Stimulated activated CD4-positive, alpha-beta T cell treated with anti-CD3 and anti-CD28 coated beads, Interleukin-1b, Interleukin-23, amount 100 ng/mL, for 24 hours (primary cell): ENCODE data around the gene TOX3.

ENCODE experiments used
- DNase-seq, 4 experiments: peaks; one replicate each; pipeline ENCODE4 v3.0.0-alpha.2; 2020; ENCODE audit warnings: low read depth in 4 of 4, low spot score in 1 of 4

TOX3 gene

DNA sequence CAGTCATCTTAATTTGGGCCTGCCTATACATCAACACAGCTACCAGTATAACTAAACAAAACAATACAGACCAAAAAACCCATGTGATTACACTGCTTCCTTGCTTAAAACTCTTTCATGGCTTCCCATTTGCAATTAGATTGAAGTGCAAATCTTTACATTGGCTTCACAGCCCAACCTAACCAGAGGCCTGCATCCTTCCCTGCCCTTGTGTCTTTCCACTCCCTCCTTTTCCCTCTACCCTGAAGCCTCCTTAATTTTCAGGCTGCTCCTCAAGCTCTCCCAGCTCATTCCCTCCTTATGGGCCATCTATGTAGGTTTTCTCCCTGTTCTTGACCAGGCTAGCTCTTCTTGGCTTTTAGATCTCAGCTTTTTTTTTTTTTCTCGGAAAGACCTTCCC is 147.8 kb downstream of the TOX3 start:
- no peak for DNase-seq

GRCh38 chr16:52398491-52398960 is 148.4 kb downstream of the TOX3 start:
- no peak for DNase-seq

DNA sequence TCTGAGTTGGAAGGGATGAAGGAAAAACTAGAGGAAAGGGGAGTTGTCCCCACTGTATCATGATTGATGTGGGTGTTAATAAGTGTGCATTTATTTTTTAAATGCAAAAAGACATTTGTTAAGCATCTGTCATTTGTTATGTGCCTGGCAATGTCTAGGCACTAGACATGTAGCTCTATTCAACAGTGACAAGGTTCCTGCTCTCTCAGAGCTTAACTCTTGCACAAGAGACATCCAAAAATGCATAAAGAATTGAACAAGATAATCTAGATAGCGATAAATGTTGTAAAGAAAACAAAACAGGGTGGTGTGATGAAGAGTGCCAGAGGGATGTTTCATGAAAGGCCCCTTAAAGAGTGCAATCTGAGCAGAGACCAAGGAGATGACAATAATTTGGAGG is 148.9 kb downstream of the TOX3 start:
- no peak for DNase-seq

- no peak for DNase-seq
These were observed 153.5 kb downstream of the TOX3 start for GRCh38 chr16:52393448-52393847.

DNA sequence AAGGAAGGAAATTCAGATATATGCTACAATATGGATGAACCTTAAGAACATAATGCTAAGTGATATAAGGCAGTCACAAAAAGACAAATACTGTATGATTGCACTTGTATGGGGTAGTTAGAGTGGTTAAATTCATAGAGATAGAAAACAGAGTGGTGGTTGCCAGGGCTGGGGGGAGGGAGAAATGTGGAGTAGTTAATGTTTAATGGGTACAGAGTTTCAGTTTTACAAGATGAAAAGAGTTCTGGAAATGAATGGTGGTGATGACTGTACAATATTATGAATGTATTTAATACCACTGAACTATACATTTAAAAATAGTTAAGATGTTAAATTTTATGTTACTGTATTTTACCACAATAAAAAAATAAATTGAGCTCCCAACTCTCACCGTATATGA is 157.9 kb downstream of the TOX3 start:
- DNase-seq: no peak
